ENCODE results near the gene COX7C.

Gene COX7C

DNA sequence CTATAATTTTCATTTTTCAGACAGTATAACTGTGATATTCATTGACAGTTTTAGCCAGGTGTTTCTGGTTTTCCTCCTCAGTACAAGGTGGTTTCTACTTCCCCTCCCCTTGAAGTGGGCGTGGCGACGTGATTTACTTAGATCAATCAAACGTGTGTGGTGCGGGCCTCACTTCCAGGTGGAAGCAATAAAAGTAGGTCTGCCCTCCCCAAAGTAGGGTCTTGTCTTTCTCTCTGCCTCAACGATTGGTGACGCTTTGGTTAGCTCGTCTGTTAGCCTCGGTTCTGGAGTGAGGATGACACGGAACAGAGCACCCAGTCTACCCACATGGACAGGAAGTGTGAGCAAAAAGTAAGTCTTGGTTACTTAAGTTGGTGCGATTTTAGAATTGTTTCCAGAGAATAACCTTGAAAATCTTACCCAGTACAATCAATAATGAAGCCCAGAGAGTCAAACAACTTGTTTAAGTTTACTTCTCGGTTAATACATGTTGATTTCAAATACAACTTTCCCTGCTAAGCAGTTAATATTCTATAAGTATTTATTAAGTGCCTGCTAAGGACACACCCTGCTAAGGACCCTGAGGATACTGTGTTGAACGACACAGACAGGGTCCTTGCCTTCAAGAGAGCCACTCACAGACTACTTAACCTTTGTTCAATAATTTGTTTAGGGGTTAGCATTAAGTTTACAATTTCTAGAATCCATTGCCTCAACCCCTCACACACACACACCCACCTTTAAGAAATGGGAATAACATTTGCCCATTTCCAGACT is 48.4 kb downstream of the COX7C start:
- DNase-seq = peak; percentile 3

DNA sequence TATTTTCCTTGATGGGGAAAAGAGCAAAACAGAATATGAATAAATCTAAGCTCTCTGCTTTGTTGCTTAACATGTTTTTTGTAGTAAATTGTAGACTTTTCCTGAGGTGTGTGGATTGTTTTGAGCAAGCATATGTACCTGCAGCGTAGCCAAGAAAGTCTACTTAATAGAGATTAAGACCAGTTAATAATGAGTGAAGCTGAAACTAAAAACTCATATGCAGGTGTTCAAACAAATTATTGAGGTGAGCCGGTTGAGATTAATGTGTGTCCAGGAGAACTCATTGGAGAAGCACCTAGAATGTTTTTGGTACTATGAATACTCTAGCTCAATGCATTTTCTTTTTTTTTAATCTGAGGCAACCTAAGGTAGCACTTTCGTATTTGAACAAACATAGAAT is 49.2 kb downstream of the COX7C start:
- no peak for DNase-seq
